Middle frontal gyrus (tissue), 1 donor: ENCODE data around the gene DERA.
"Not testable (repeated sequence)": the region's sequence is repeated elsewhere in the genome, so short reads cannot be mapped to it uniquely, and the experiment has no call there.

Experiments
- DNase-seq: peaks from one replicate; pipeline ENCODE4 v3.0.0-alpha.2; 2015; ENCODE audit warnings: low spot score; ENCODE audit errors: extremely low spot score

Gene DERA

GRCh38 chr12:16008421-16008824 lies 97.3 kb downstream of the DERA start:
- no peak for DNase-seq

DNA sequence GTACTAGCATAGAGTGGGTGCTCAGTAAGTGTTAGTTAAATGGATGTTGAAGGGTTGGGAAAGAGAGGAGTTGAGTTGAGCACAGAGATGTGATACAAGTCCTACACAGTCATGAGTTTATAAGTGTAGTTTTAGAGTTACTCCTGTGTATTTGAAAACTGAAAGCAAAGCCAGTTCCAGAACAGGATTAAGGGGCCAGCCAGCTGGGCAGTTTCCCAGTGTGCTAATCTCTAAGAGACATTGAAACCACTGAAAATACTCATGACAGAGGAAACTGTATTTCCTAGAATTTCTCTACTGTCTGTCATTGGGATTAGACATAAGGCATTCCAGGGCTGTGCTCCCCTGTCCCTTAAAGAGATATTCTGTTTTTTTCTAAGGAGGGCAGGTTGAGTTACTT lies 101.0 kb downstream of the DERA start:
- DNase-seq, result no peak

DNA sequence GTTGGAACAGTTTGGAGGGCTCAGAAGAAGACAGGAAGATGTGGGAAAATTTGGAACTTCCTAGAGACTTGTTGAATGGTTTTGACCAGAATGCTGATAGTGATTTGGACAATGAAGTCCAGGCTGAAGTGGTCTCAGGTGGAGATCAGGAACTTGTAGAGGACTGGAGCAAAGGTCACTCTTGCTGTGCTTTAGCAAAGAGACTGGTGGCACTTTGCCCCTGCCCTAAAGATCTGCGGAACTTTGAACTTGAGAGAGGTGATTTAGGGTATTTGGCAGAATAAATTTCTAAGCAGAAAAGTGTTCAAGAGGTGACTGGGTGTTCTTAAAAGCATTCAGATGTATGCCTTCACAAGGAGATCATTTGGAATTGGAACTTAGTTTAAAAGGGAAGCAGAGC lies 102.6 kb downstream of the DERA start:
- DNase-seq, result not testable (repeated sequence)

DNA sequence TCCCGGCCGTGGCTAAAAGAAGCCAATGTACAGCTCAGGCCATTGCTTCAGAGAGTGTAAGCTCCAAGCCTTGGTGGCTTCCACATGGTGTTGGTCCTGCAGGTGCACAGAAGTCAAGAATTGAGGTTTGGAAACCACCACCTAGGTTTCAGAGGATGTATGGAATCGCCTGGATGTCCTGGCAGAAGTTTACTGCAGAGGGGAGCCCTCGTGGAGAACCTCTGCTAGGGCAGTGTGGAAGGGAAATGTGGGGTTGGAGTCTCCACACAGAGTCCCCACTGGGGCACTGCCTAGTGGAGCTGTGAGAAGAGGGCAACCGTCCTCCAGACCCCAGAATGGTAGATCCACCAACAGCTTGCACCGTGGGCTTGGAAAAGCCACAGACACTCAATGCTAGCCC lies 103.3 kb downstream of the DERA start:
- DNase-seq, result not testable (repeated sequence)

- no peak for DNase-seq
Measured at GRCh38 chr12:16016748-16017147, 105.6 kb downstream of the DERA start.

- DNase-seq, result no peak
Measured at GRCh38 chr12:16018306-16018705, 107.2 kb downstream of the DERA start.

- DNase-seq, result no peak
Measured at GRCh38 chr12:16019136-16019535, 108.0 kb downstream of the DERA start.

GRCh38 chr12:16020031-16020430 lies 108.9 kb downstream of the DERA start:
- DNase-seq, result no peak

DNA sequence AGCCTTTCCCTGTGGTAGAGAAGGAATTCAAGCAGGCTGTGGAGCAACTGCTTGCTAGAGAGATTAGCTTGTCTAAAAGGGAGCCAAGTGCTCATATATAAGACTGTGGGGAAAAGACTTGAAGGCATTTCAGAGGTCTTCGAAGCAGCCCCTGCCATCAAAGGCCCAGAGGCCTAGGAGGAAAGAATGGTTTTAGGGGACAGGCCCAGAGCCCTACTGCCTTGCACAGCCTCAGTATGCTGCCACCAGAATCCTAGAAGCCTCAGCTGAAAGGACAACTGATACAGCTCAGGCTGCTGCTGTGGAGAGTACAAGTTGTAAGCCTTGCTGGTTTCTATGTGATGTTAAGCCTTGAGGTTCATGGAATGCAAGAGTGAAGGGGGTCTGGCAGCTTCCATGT lies 109.9 kb downstream of the DERA start:
- no peak for DNase-seq

DNA sequence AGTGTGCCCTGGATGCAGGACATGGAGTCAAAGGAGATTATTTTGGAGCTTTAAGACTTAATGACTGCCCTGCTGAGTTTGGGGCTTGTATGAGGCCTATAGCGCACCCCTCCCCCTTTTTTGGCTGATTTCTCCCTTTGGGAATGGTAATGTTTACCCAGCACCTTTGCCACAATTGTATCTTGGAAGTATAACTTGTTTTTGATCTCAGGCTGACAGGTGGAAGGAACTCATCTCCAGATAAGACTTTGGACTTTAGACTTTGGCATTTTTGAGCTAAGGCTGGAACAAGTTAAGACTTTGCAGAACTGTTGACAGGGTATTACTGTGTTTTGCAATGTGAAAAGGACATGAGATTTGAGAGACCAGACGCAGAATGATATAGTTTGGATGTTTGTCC lies 110.5 kb downstream of the DERA start:
- DNase-seq, result no peak

- DNase-seq, result no peak
Measured at GRCh38 chr12:16027002-16027401, 115.9 kb downstream of the DERA start.

- DNase-seq, result no peak
Measured at GRCh38 chr12:16030744-16031143, 119.6 kb downstream of the DERA start.

DNA sequence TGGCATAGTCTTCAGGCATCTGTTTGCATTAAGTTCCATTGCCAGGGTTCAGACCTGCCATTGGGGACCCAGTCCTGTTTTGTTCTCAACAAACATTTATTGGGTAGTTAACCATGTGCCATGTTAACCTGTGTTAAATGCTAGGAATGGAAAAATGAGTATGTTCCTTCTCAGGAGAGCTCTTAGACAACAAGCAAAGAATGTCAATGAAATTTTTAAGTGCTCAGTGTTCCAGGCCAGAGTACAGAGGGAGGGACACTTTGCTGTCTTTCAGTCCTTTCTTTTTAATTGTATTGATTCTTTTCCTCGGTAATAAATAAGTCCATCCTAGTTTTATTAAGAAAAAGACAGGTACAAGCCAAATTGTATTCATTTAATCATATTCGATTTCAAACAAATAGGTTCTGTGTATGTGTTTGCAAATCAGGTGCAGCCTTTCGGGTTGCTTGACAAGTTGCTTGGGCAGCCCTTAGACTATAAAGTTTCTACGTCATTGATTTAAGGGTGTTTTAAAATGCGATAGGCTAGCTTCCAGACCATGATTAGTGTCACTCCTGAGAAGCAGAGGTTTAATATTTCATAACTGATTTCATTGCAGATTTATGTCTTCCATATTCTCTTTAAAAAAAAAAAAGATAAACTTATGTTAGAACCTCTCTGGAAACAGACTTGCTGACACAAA lies 123.1 kb downstream of the DERA start:
- DNase-seq, result no peak

- no peak for DNase-seq
Measured at GRCh38 chr12:16036073-16036472, 124.9 kb downstream of the DERA start.

- DNase-seq, result no peak
Measured at GRCh38 chr12:16037533-16037932, 126.4 kb downstream of the DERA start.

- DNase-seq, result no peak
Measured at GRCh38 chr12:16043480-16043879, 132.3 kb downstream of the DERA start.

GRCh38 chr12:16046266-16046665 lies 135.1 kb downstream of the DERA start:
- DNase-seq, result no peak

GRCh38 chr12:16048511-16048910 lies 137.4 kb downstream of the DERA start:
- DNase-seq, result no peak

DNA sequence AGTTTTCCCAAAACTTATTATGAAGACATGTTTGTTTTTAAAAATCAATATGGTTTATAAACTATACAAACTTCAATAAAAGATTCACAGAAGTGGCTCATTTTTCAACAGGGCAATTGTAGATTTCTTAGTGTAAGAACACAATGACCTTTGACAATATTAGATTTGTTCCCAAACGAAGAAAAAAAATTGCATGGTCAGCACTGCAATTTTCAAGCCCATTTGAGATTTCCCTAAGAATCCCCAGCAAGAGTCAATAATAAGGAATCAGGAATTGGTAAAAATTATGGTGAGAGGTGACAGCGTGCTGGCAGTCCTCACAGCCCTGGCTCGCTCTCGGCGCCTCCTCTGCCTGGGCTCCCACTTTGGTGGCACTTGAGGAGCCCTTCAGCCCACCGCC lies 145.8 kb downstream of the DERA start:
- DNase-seq, result no peak

DNA sequence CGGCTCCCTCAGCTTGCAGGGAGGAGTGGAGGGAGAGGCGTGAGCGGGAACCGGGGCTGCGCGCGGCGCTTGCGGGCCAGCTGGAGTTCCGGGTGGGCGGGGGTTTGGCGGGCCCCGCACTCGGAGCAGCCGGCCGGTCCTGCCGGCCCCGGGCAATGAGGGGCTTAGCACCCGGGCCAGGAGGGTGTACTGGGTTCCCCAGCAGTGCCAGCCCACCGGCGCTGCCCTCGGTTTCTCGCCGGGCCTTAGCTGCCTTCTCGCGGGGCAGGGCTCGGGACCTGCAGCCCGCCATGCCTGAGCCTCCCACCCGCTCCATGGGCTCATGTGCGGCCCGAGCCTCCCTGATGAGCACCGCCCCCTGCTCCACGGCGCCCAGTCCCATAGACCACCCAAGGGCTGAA lies 146.2 kb downstream of the DERA start:
- not testable (repeated sequence) for DNase-seq

- DNase-seq, result no peak
Measured at GRCh38 chr12:16062611-16063010, 151.5 kb downstream of the DERA start.

DNA sequence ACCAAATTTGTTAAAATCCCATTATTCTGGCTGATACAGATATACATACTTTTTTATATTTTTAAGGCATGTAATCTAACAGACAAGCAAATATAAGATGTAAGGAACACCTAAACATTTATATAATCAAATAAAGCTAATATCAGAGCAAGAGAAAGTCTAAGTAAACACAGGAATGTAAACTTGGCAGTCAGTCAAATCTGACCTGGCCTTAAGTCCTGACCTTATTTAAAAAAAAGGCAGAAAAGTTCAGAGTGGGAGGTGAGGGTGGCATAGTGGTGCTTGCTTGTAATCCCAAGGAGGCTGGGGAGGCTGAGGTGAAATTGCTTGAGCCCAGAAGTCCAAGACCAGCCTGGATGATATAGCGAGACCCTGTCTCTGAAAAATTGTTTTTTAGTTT lies 152.6 kb downstream of the DERA start:
- no peak for DNase-seq

DNA sequence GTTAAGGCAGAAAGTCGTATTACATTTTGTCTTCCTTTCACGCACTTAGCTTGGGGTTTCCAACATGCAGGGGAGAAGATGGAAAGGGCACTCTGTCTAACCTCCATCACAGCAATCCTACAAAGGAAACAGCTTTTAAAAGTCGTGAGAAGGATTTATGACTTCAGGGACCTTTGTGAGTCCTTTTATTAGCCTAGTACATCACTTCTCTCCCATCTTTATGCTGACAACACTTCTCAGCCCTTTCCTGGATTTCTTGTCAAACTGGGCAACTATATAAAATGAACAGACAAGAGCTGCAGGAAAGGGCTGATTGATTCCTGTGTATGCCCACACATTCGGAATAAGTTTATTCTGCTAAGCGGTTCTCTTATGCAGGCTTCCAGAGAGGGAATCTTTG lies 159.0 kb downstream of the DERA start:
- DNase-seq, result no peak

DNA sequence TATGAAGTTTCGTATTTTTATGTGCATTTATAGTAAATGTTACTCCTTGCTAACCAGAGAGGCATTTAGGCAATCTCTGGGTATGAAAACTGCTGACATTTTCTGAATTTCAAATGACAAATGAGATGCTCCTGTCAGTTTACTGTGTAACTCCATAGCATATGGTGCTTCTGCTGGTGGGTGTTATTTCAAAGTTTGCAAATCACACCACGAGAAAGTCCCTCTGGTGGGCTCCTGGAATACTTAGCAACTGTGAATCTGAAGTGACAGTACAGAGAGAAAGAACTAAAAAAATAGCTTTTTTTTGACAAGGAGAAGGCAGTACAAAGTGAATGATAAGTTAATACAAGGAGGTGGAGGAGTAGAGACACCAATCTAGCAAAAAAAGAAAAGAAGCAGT lies 161.5 kb downstream of the DERA start:
- DNase-seq, result no peak
